K562 (cell line): ENCODE results near the gene PIP5KL1. TPM values are rescaled to one million over a fixed set of nuclear protein-coding genes. Genes with fewer than 3 reads are reported as not detected.

ENCODE experiments used
- ATF4 ChIP-seq: fragments of 450-650 bp; formaldehyde crosslinking; IDR thresholded peaks from 2 replicates; pipeline ENCODE4 v1.4.0; 2022; ENCODE audit warnings: mild to moderate bottlenecking, moderate library complexity
- BCLAF1 ChIP-seq, 2 experiments: fragments of 450-650 bp in 1 of 2; IDR thresholded peaks; 2 replicates each; pipeline ENCODE4 v1.6.1; 2011 to 2017; ENCODE audit warnings: low read depth in 2 of 2, antibody characterized with exemption in 1 of 2, borderline replicate concordance in 1 of 2, low read length in 1 of 2, mild to moderate bottlenecking in 1 of 2, mixed read lengths in 1 of 2; ENCODE audit not compliant: control insufficient read depth in 1 of 2
- CSDE1 ChIP-seq, 2 experiments: fragments of 450-650 bp; IDR thresholded peaks; 2 replicates each; pipeline ENCODE4 v1.6.1; 2016; ENCODE audit warnings: mild to moderate bottlenecking in 1 of 2
- DEAF1 ChIP-seq: fragments of 450-650 bp; formaldehyde crosslinking; IDR thresholded peaks from 2 replicates; pipeline ENCODE4 v1.4.0; 2020; ENCODE audit warnings: mild to moderate bottlenecking, moderate library complexity
- ELF4 ChIP-seq: fragments of 450-650 bp; formaldehyde crosslinking; IDR thresholded peaks from 2 replicates; pipeline ENCODE4 v1.4.0; 2022; ENCODE audit warnings: missing genetic modification characterization
- FIP1L1 ChIP-seq: fragments of 200-400 bp; formaldehyde crosslinking; IDR thresholded peaks from 2 replicates; pipeline ENCODE4 v1.6.1; 2018; ENCODE audit warnings: mild to moderate bottlenecking, low read depth, low read length; ENCODE audit not compliant: poor library complexity, severe bottlenecking
- GTF2E2 ChIP-seq: fragments of 200-800 bp; sonication (Bioruptor generic); IDR thresholded peaks from 2 replicates; pipeline ENCODE4 v1.6.1; 2016; ENCODE audit warnings: missing genetic modification characterization, missing compliant biosample characterization
- MITF ChIP-seq: IDR thresholded peaks from 2 replicates; pipeline ENCODE4 v1.6.1; 2014; ENCODE audit warnings: antibody characterized with exemption
- PATZ1 ChIP-seq: fragments of 250-450 bp; sonication (Bioruptor Pico); IDR thresholded peaks from 2 replicates; pipeline ENCODE4 v1.5.0; 2020; ENCODE audit warnings: mild to moderate bottlenecking, borderline replicate concordance
- RBM25 ChIP-seq: fragments of 200-400 bp; formaldehyde crosslinking; IDR thresholded peaks from 2 replicates; pipeline ENCODE4 v1.6.1; 2018; ENCODE audit warnings: low read length, low read depth, moderate library complexity; ENCODE audit not compliant: severe bottlenecking
- RCOR1 ChIP-seq, 2 experiments: IDR thresholded peaks; 2 replicates each; pipeline ENCODE4 v1.6.1; 2012; ENCODE audit warnings: low read depth in 2 of 2, low read length in 2 of 2, borderline replicate concordance in 1 of 2, improper control_type of control experiment in 1 of 2
- SRSF3 ChIP-seq: fragments of 200-400 bp; formaldehyde crosslinking; IDR thresholded peaks from 2 replicates; pipeline ENCODE4 v1.6.1; 2016; ENCODE audit warnings: mild to moderate bottlenecking, low read length, moderate library complexity; ENCODE audit not compliant: insufficient read depth
- ZC3H4 ChIP-seq: sonication (generic); formaldehyde crosslinking; IDR thresholded peaks from 2 replicates; pipeline ENCODE4 v1.9.0; 2021; ENCODE audit warnings: missing genetic modification reagents, borderline replicate concordance
- ZFX ChIP-seq: sonication (generic); formaldehyde crosslinking; IDR thresholded peaks from 2 replicates; pipeline ENCODE4 v1.8.0; 2022; ENCODE audit warnings: mild to moderate bottlenecking, missing genetic modification reagents, moderate library complexity
- ZKSCAN3 ChIP-seq: fragments of 250-450 bp; sonication (Bioruptor Pico); IDR thresholded peaks from 2 replicates; pipeline ENCODE4 v1.4.0; 2020
- ZNF134 ChIP-seq: fragments of 250-450 bp; sonication (Bioruptor Pico); conservative IDR thresholded peaks from 2 replicates; pipeline ENCODE4 v1.4.0; 2020
- polyA plus RNA-seq, 8 experiments: library from polyadenylated mRNA; depleted of rRNA in 4 of 8; stranded (reverse) in 5 of 8; unstranded in 3 of 8; fragments of >200 nt; fragmentation: Nextera tagmentation in 2 of 8; fragmentation: Illumina TruSeq in 1 of 8; extraction: Ambion mirVana in 2 of 8; extraction: Trizol in 1 of 8; gene quantifications; 2 replicates each; pipeline versions ENCODE4 v1.2.1 to v1.2.3, GENCODE V29; 2011 to 2014; ENCODE audit warnings: inconsistent platforms in 1 of 8, missing spikeins in 1 of 8
- total RNA-seq, 7 experiments: library from RNA; depleted of rRNA in 6 of 7; stranded (reverse); fragments of >200 nt in 6 of 7; fragmentation: Illumina TruSeq in 2 of 7; extraction: Trizol in 2 of 7; gene quantifications; 2 replicates each; pipeline versions ENCODE4 v1.2.1 to v1.2.3, GENCODE V29; 2011 to 2021; ENCODE audit warnings: low replicate concordance in 1 of 7

The PIP5KL1 gene
- total and polyA plus RNA-seq, 9 of the 15 experiments (the other 6 are each of a cell fraction or from before 2014, with no cell fraction given), result 0.18 to 4.8 (median 1.2) TPM

- TF ChIP-seq ZKSCAN3 (CRISPR knock-in tag) (no peak), RCOR1 (IDR thresholded peaks at IDR 0.05; ENCODE audit: borderline replicate concordance in 1 of 2, low read depth in 2 of 2, low read length in 2 of 2) (no peak), SRSF3 (no peak), DEAF1 (CRISPR knock-in tag) (no peak), FIP1L1 (no peak), CSDE1 (IDR thresholded peaks at IDR 0.05) (no peak), GTF2E2 (tag) (no peak), ZNF134 (CRISPR knock-in tag) (no peak), ZC3H4 (CRISPR knock-in tag) (no peak), MITF (no peak), ELF4 (CRISPR knock-in tag) (no peak), BCLAF1 (IDR thresholded peaks at IDR 0.05; ENCODE audit: borderline replicate concordance in 1 of 2, control insufficient read depth in 1 of 2, low read depth in 2 of 2, low read length in 1 of 2) (no peak), PATZ1 (CRISPR knock-in tag) (no peak), ZFX (CRISPR knock-in tag) (peak; percentile 56), ATF4 (CRISPR knock-in tag) (no peak), RBM25 (no peak)
These were observed 13.6 kb downstream of the PIP5KL1 start, which contains the start of gene ST6GALNAC4 (continued) for GRCh38 chr9:127916720-127917581.
